H1 (cell line): ENCODE data around the gene ACSL3. TPM values are rescaled to one million over a fixed set of nuclear protein-coding genes. Genes with fewer than 3 reads are reported as not detected.

Experiments used
- CTCF ChIA-PET: fragments of 300-600 bp; sonication (Branson Sonifier 250); formaldehyde crosslinking; loops from one replicate; lab custom pipeline; 2021; ENCODE audit not compliant: partially characterized antibody; lab: Charles Lee
- POLR2A ChIA-PET: fragments of 300-600 bp; sonication (Branson Sonifier 250); formaldehyde crosslinking; loops from one replicate; lab custom pipeline; 2021; ENCODE audit warnings: inconsistent platforms; ENCODE audit not compliant: partially characterized antibody; lab: Charles Lee
- DNase-seq, 2 experiments: peaks; one replicate each; pipeline versions ENCODE4 v3.0.0 to v3.0.0-alpha.2; 2010 to 2022; ENCODE audit warnings: low spot score in 2 of 2, low read depth in 1 of 2, mixed read lengths in 1 of 2
- FAIRE-seq: peaks from 2 replicates; lab custom pipeline; 2011; peaks lifted over from hg19 to GRCh38; lab: Jason Lieb, UNC
- H2AFZ ChIP-seq: 2 replicates; pipeline ENCODE4 v1.8.1; 2012; ENCODE audit warnings: low read length, inconsistent platforms
- H2AK5ac ChIP-seq: 2 replicates; pipeline ENCODE4 v1.6.1; 2013; ENCODE audit warnings: low read depth, low read length
- H2BK120ac ChIP-seq: replicated peaks from 2 replicates; pipeline ENCODE3; 2013; ENCODE audit warnings: low read depth, low read length, inconsistent platforms
- H2BK12ac ChIP-seq: 2 replicates; pipeline ENCODE4 v1.6.1; 2013; ENCODE audit warnings: low read depth, low read length
- H2BK15ac ChIP-seq: 2 replicates; pipeline ENCODE4 v1.6.1; 2013; ENCODE audit warnings: low read length
- H2BK20ac ChIP-seq: 2 replicates; pipeline ENCODE4 v1.6.1; 2013; ENCODE audit warnings: low read length
- H2BK5ac ChIP-seq: 2 replicates; pipeline ENCODE4 v1.6.1; 2013; ENCODE audit warnings: low read depth, low read length
- H3K14ac ChIP-seq: 2 replicates; pipeline ENCODE4 v1.6.1; 2013; ENCODE audit warnings: inconsistent platforms; ENCODE audit not compliant: insufficient read length
- H3K18ac ChIP-seq: 2 replicates; pipeline ENCODE4 v1.6.1; 2013; ENCODE audit warnings: low read length; ENCODE audit errors: extremely low read depth
- H3K23ac ChIP-seq: 2 replicates; pipeline ENCODE4 v1.6.1; 2013; ENCODE audit warnings: inconsistent platforms; ENCODE audit not compliant: insufficient read length
- H3K23me2 ChIP-seq: 2 replicates; pipeline ENCODE4 v1.6.1; 2013; ENCODE audit warnings: low read depth, low read length
- H3K27ac ChIP-seq: 2 replicates; pipeline ENCODE4 v1.6.1; 2011; ENCODE audit warnings: low read depth, low read length, inconsistent platforms
- H3K27me3 ChIP-seq, 4 experiments: replicated peaks in 1 of 4; 1 replicate in 1 of 4; 2 replicates in 3 of 4; pipeline versions ENCODE4 v1.6.1 to v1.8.1; 2011 to 2013; ENCODE audit warnings: low read length in 3 of 4, mild to moderate bottlenecking in 3 of 4, inconsistent platforms in 2 of 4, mixed read lengths in 2 of 4, moderate library complexity in 1 of 4; ENCODE audit not compliant: control insufficient read depth in 3 of 4, insufficient read depth in 3 of 4; ENCODE audit errors: extremely low read depth in 1 of 4
- H3K36me3 ChIP-seq, 4 experiments: 2 replicates each; pipeline versions ENCODE4 v1.6.1 to v1.8.1; 2011 to 2013; ENCODE audit warnings: mild to moderate bottlenecking in 4 of 4, low read length in 3 of 4, moderate library complexity in 2 of 4, control low read depth in 1 of 4, inconsistent platforms in 1 of 4; ENCODE audit not compliant: insufficient read depth in 4 of 4, control insufficient read depth in 2 of 4
- H3K4ac ChIP-seq: replicated peaks from 2 replicates; pipeline ENCODE3; 2013; ENCODE audit warnings: low read length, low read depth, mixed read lengths, inconsistent platforms; ENCODE audit not compliant: insufficient read length
- H3K4me1 ChIP-seq, 4 experiments: replicated peaks in 1 of 4; 1 replicate in 1 of 4; 2 replicates in 3 of 4; pipeline versions ENCODE4 v1.6.1 to v1.8.1; 2011 to 2013; ENCODE audit warnings: low read length in 3 of 4, inconsistent platforms in 2 of 4, mixed read lengths in 1 of 4; ENCODE audit not compliant: insufficient read depth in 4 of 4, control insufficient read depth in 3 of 4
- H3K4me2 ChIP-seq, 2 experiments: 2 replicates each; pipeline versions ENCODE4 v1.6.1 to v1.8.1; 2011 to 2013; ENCODE audit warnings: low read depth in 2 of 2, low read length in 2 of 2, control low read depth in 1 of 2, inconsistent platforms in 1 of 2, mild to moderate bottlenecking in 1 of 2; ENCODE audit not compliant: insufficient read depth in 1 of 2
- H3K4me3 ChIP-seq, 4 experiments: fragments of 200-600, 300-600 bp in 1 of 4; sonication (generic), shearing (Covaris generic), sonication (Bioruptor Twin) in 1 of 4; 2 replicates each; pipeline versions ENCODE4 v1.5.1 to v1.8.1; 2011 to 2016; ENCODE audit warnings: low read length in 4 of 4, low read depth in 3 of 4, control low read depth in 2 of 4, inconsistent platforms in 2 of 4, mild to moderate bottlenecking in 2 of 4, mixed read lengths in 1 of 4, moderate library complexity in 1 of 4; ENCODE audit not compliant: insufficient read depth in 2 of 4; ENCODE audit errors: extremely low read depth in 1 of 4
- H3K56ac ChIP-seq: replicated peaks from 2 replicates; pipeline ENCODE3; 2013; ENCODE audit warnings: low read depth, mild to moderate bottlenecking, mixed read lengths, low read length, inconsistent platforms; ENCODE audit not compliant: insufficient read length
- H3K79me1 ChIP-seq: 2 replicates; pipeline ENCODE4 v1.6.1; 2013; ENCODE audit warnings: low read depth, low read length, control low read depth
- H3K79me2 ChIP-seq, 2 experiments: 2 replicates each; pipeline versions ENCODE4 v1.6.1 to v1.8.1; 2012 to 2013; ENCODE audit warnings: low read length in 2 of 2, mild to moderate bottlenecking in 2 of 2, inconsistent platforms in 1 of 2; ENCODE audit not compliant: insufficient read depth in 2 of 2, control insufficient read depth in 1 of 2
- H3K9ac ChIP-seq, 4 experiments: replicated peaks in 1 of 4; 1 replicate in 1 of 4; 2 replicates in 3 of 4; pipeline versions ENCODE4 v1.6.1 to v1.8.1; 2011 to 2013; ENCODE audit warnings: low read depth in 3 of 4, low read length in 3 of 4, control low read depth in 2 of 4, mild to moderate bottlenecking in 2 of 4, moderate library complexity in 2 of 4, inconsistent platforms in 1 of 4; ENCODE audit errors: extremely low read depth in 1 of 4
- H3K9me3 ChIP-seq, 2 experiments: 2 replicates each; pipeline versions ENCODE4 v1.6.1 to v1.8.1; 2012 to 2013; ENCODE audit warnings: mild to moderate bottlenecking in 2 of 2, moderate library complexity in 2 of 2, control low read depth in 1 of 2, inconsistent platforms in 1 of 2, low read depth in 1 of 2, low read length in 1 of 2, mixed read lengths in 1 of 2; ENCODE audit not compliant: insufficient read depth in 2 of 2
- H4K20me1 ChIP-seq, 2 experiments: replicated peaks in 1 of 2; 2 replicates each; pipeline versions ENCODE3 to v1.8.1; 2011 to 2013; ENCODE audit warnings: inconsistent platforms in 2 of 2, low read length in 2 of 2, mild to moderate bottlenecking in 1 of 2; ENCODE audit not compliant: insufficient read depth in 2 of 2, control insufficient read depth in 1 of 2
- H4K5ac ChIP-seq: 2 replicates; pipeline ENCODE4 v1.6.1; 2013; ENCODE audit warnings: low read length, low read depth, mixed read lengths, inconsistent platforms; ENCODE audit not compliant: insufficient read length
- H4K8ac ChIP-seq: 2 replicates; pipeline ENCODE4 v1.8.0; 2013; ENCODE audit warnings: mild to moderate bottlenecking, moderate library complexity, low read length, inconsistent platforms; ENCODE audit not compliant: insufficient read depth; ENCODE audit errors: extremely low read depth
- H4K91ac ChIP-seq: replicated peaks from 2 replicates; pipeline ENCODE3; 2013; ENCODE audit warnings: low read length, mixed read lengths, inconsistent platforms; ENCODE audit not compliant: insufficient read length
- CREB1 ChIP-seq: IDR thresholded peaks from 2 replicates; pipeline ENCODE4 v1.6.1; 2012; ENCODE audit warnings: inconsistent platforms
- KDM1A ChIP-seq: fragments of 200-600, 300-600 bp; sonication (generic); IDR thresholded peaks from 2 replicates; pipeline ENCODE4 v1.7.1; 2016; ENCODE audit warnings: mild to moderate bottlenecking, low read length, borderline replicate concordance
- MAX ChIP-seq: IDR thresholded peaks from 2 replicates; pipeline ENCODE4 v1.6.1; 2012; ENCODE audit warnings: inconsistent platforms
- NANOG ChIP-seq: IDR thresholded peaks from 2 replicates; pipeline ENCODE4 v1.6.1; 2011; ENCODE audit warnings: low read length, low read depth, mild to moderate bottlenecking, inconsistent platforms; ENCODE audit not compliant: insufficient read depth, poor library complexity, severe bottlenecking
- PHF8 ChIP-seq: fragments of 200-600 bp; sonication (generic); conservative IDR thresholded peaks from 2 replicates; pipeline ENCODE4 v1.7.1; 2012; ENCODE audit warnings: low read depth, mild to moderate bottlenecking, inconsistent platforms, low read length, moderate library complexity
- POLR2AphosphoS5 ChIP-seq: IDR thresholded peaks from 2 replicates; pipeline ENCODE4 v1.6.1; 2011; ENCODE audit warnings: low read depth, low read length
- TBP ChIP-seq: IDR thresholded peaks from 2 replicates; pipeline ENCODE4 v1.6.1; 2011; ENCODE audit warnings: low read depth, low read length, improper control_type of control experiment
- ZNF274 ChIP-seq: IDR thresholded peaks from 2 replicates; pipeline ENCODE4 v1.7.0; 2012; ENCODE audit warnings: low read length, borderline replicate concordance; ENCODE audit errors: extremely low read depth
- WGBS, 2 experiments: shearing (Covaris generic) in 1 of 2; methylation state at CpG; one replicate each; pipeline versions ENCODE4 v1.1.6 to v1.1.7; 2013 to 2015; ENCODE audit warnings: low lambda C conversion rate in 2 of 2, mixed read lengths in 2 of 2, inconsistent platforms in 1 of 2, low coverage in 1 of 2, missing lambda C conversion rate in 1 of 2; ENCODE audit not compliant: insufficient replicate concordance in 2 of 2, insufficient coverage in 1 of 2, insufficient read length in 1 of 2; ENCODE audit errors: extremely low coverage in 1 of 2, missing lambda C conversion rate in 1 of 2; 5-methylcytosine and 5-hydroxymethylcytosine counted together
- long read RNA-seq, 2 experiments: library from RNA in 1 of 2; library from capped mRNA in 1 of 2; stranded (forward); transcript quantifications; one replicate each; pipeline ENCODE4 v2.0.0, GENCODE V29; 2021; ENCODE audit warnings: inconsistent platforms in 1 of 2
- polyA minus RNA-seq, 3 experiments: library from RNA; depleted of rRNA, polyadenylated mRNA; stranded (reverse); fragments of >200 nt; gene quantifications; 1 replicate in 2 of 3; 2 replicates in 1 of 3; pipeline ENCODE4 v1.2.3, GENCODE V29; 2011
- polyA plus RNA-seq, 7 experiments: library from polyadenylated mRNA; depleted of rRNA in 3 of 7; stranded (reverse) in 5 of 7; unstranded in 2 of 7; fragments of >200 nt in 5 of 7; fragments of 200-250 nt in 2 of 7; gene quantifications; 1 replicate in 5 of 7; 2 replicates in 1 of 7; 4 replicates in 1 of 7; pipeline versions ENCODE4 v1.2.1 to v1.2.3, GENCODE V29; 2011 to 2013; ENCODE audit warnings: missing spikeins in 2 of 7, mixed read lengths in 2 of 7
- total RNA-seq: library from RNA; stranded (reverse); fragmentation: NEBNext Ultra II Directional; extraction: Animal tissue kit (Norgen Biotek cat#: 25700); gene quantifications from 2 replicates; pipeline ENCODE4 v1.2.1, GENCODE V29; 2021

The ACSL3 gene
- total RNA-seq (94.0 and 98.1 TPM in 2 replicates), polyA plus RNA-seq (2011; rRNA removed) (37.5 and 53.3 TPM in 2 replicates), polyA minus RNA-seq (2011; rRNA and poly(A)+ RNA removed) (147 and 157 TPM in 2 replicates)
- 41.9 TPM for polyA plus RNA-seq (2011; cell fraction: cytosol; rRNA removed)
- polyA plus RNA-seq (2011; cell fraction: nucleus; rRNA removed) = 45.3 TPM
- polyA plus RNA-seq (2012, experiment 1 of 2) = 39.7 to 94.3 TPM (median 50.2 TPM) in 4 replicates
- polyA plus RNA-seq (2012, experiment 2 of 2) = 3.1 TPM
- 108 TPM for polyA plus RNA-seq (2013, experiment 1 of 2)
- 128 TPM for polyA plus RNA-seq (2013, experiment 2 of 2)
- 63.3 TPM for polyA minus RNA-seq (2011; cell fraction: cytosol; rRNA and poly(A)+ RNA removed)
- 110 TPM for polyA minus RNA-seq (2011; cell fraction: nucleus; rRNA and poly(A)+ RNA removed)
- long read RNA-seq, experiment 1, full-length matches to known transcripts = 23 of 99 reads
- long read RNA-seq, experiment 1, partial matches to known transcripts = 32 of 99 reads
- long read RNA-seq, experiment 1, other reads (novel, unspliced or antisense) = 44 of 99 reads
- long read RNA-seq, experiment 2, partial matches to known transcripts = 10 of 12 reads
- long read RNA-seq, experiment 2, other reads (novel, unspliced or antisense) = 2 of 12 reads

- peak within 1 kb of the TSS; percentile 84 for H4K91ac ChIP-seq
- ChIA-PET POLR2A (interaction anchor here (0.8 to 1.5 kb wide), 9 partner anchors 10 to 162 kb away, joined by 3 to 7 read pairs (median 3); no protein-coding TSS in a partner anchor), CTCF (interaction anchor here (0.6 to 2.2 kb wide), 10 partner anchors 18 to 642 kb away, joined by 3 to 6 read pairs (median 3); no protein-coding TSS in a partner anchor)
- peak within 1 kb of the TSS; percentile 94 for H3K27ac ChIP-seq
- peak within 1 kb of the TSS; percentile 77 for H3K56ac ChIP-seq
- peak within 1 kb of the TSS; percentile 38 for H4K5ac ChIP-seq
- H3K23ac ChIP-seq = no peak within 1 kb of the TSS
- H2BK5ac ChIP-seq = peak within 1 kb of the TSS; percentile 87; the same call in 1 of the 2 replicates
- H3K4me3 ChIP-seq = peak within 1 kb of the TSS; percentile 77 to 97 (median 83)
- H2BK12ac ChIP-seq = peak within 1 kb of the TSS; percentile 80
- H3K79me1 ChIP-seq = peaks cover 3% of the 10 kb centered on the region; the same call in 1 of the 2 replicates
- H3K4me2 ChIP-seq = peak within 1 kb of the TSS; percentile 62 to 72
- H3K36me3 ChIP-seq = no peaks in the 10 kb centered on the region
- H3K18ac ChIP-seq = peak within 1 kb of the TSS; percentile 71
- H3K4me1 ChIP-seq = peaks cover 12 to 18% (median 16%) of the 10 kb centered on the region in 4 experiments; a peak in 6 of 7 replicates
- peak within 1 kb of the TSS; percentile 61; the same call in 1 of the 2 replicates for H2BK15ac ChIP-seq
- FAIRE-seq = no peak
- H3K14ac ChIP-seq = no peak within 1 kb of the TSS
- peaks cover 18 to 34% of the 10 kb centered on the region in 2 experiments for H4K20me1 ChIP-seq
- peak within 1 kb of the TSS; percentile 64 for H3K4ac ChIP-seq
- peak within 1 kb of the TSS; percentile 42; the same call in 1 of the 2 replicates for H2AK5ac ChIP-seq
- peak within 1 kb of the TSS; percentile 97; the same call in 1 of the 2 replicates for H4K8ac ChIP-seq
- peak within 1 kb of the TSS; percentile 82 to 99 (median 86) for H3K9ac ChIP-seq
- peaks cover 8% of the 10 kb centered on the region; the same call in 1 of the 2 replicates for H3K23me2 ChIP-seq
- peak within 1 kb of the TSS; percentile 21; the same call in 1 of the 2 replicates for H2BK20ac ChIP-seq
- H3K9me3 ChIP-seq = no peaks in the 10 kb centered on the region
- peak within 1 kb of the TSS; percentile 93 for H2BK120ac ChIP-seq
- DNase-seq = peak; percentile 88 to 97
- H2AFZ ChIP-seq = peak within 1 kb of the TSS; percentile 22
- WGBS, 2 experiments = 2% methylated on average over 77 of the region's 99 CpGs; no CpG with 5 or more reads in 1 of the 2 experiments
- no peaks in the 10 kb centered on the region for H3K27me3 ChIP-seq
- peaks cover 34 to 49% of the 10 kb centered on the region in 2 experiments for H3K79me2 ChIP-seq
- TF ChIP-seq POLR2AphosphoS5 (peak; percentile 98), ZNF274 (no peak), CREB1 (peak; percentile 86), KDM1A (no peak), PHF8 (peak; percentile 87), MAX (peak; percentile 69), NANOG (peak; percentile 67), TBP (peak; percentile 97)
These were observed at the start of gene ACSL3 for GRCh38 chr2:222860740-222861410. TSS of gene ACSL3 (plus strand) at chr2:222861036. CDS start at chr2:222908773, 47,737 bp downstream.
